ENCODE measurements around the gene FNTB.

FNTB gene

DNA sequence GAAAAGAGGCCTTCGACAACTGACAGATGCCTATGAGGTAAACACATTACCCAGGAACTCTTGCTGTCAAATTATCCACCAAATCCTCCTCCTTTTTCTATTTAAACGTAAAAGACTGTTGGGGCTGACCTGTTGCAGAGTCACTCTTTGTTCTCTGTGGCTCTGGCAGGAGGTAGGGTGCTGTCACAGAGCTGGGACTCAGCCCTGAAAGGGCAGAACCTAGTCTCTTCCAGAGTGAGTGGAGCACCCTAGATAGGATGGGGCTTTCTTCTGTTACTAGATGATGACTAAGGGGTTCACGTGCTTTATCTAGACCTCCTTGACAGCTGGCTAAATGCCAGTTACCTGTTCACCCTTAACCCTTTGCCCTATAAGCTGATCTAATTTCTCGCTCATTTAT lies 25.7 kb downstream of the FNTB start:
- no peak overlapping the region for H3K4me3 ChIP-seq (replicated peaks; ENCODE audit: insufficient read depth, low read length)
- TF ChIP-seq GABPA (IDR thresholded peaks at IDR 0.05; ENCODE audit: low read depth) = no peak
- TF ChIP-seq POLR2AphosphoS5 (IDR thresholded peaks at IDR 0.05; ENCODE audit: low read depth) = no peak
- TF ChIP-seq REST (IDR thresholded peaks at IDR 0.05; ENCODE audit: insufficient replicate concordance, low read depth) = no peak
- no peak for TF ChIP-seq SPI1 (IDR thresholded peaks at IDR 0.05; ENCODE audit: borderline replicate concordance, low read depth)
- TF ChIP-seq, protein P1, sequence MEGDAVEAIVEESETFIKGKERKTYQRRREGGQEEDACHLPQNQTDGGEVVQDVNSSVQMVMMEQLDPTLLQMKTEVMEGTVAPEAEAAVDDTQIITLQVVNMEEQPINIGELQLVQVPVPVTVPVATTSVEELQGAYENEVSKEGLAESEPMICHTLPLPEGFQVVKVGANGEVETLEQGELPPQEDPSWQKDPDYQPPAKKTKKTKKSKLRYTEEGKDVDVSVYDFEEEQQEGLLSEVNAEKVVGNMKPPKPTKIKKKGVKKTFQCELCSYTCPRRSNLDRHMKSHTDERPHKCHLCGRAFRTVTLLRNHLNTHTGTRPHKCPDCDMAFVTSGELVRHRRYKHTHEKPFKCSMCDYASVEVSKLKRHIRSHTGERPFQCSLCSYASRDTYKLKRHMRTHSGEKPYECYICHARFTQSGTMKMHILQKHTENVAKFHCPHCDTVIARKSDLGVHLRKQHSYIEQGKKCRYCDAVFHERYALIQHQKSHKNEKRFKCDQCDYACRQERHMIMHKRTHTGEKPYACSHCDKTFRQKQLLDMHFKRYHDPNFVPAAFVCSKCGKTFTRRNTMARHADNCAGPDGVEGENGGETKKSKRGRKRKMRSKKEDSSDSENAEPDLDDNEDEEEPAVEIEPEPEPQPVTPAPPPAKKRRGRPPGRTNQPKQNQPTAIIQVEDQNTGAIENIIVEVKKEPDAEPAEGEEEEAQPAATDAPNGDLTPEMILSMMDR (IDR thresholded peaks at IDR 0.05; ENCODE audit: insufficient read depth, low read length) = no peak
- H3K27ac ChIP-seq (replicated peaks) = no peak overlapping the region
- H3K27me3 ChIP-seq (ENCODE audit: insufficient read depth, poor library complexity, severe bottlenecking) = no peaks in the 10 kb centered on the region
- no peak for DNase-seq (ENCODE audit: low read depth in 1 of 2, low spot score in 1 of 2)

GRCh38 chr14:65015391-65015790 lies 28.7 kb downstream of the FNTB start:
- no peak for DNase-seq (ENCODE audit: low read depth in 1 of 2, low spot score in 1 of 2)
- H3K27me3 ChIP-seq (ENCODE audit: insufficient read depth, poor library complexity, severe bottlenecking) = no peaks in the 10 kb centered on the region
- H3K4me3 ChIP-seq (replicated peaks; ENCODE audit: insufficient read depth, low read length) = no peak overlapping the region
- H3K27ac ChIP-seq (replicated peaks) = no peak overlapping the region
- TF ChIP-seq REST (IDR thresholded peaks at IDR 0.05; ENCODE audit: insufficient replicate concordance, low read depth) (no peak), POLR2AphosphoS5 (IDR thresholded peaks at IDR 0.05; ENCODE audit: low read depth) (no peak), SPI1 (IDR thresholded peaks at IDR 0.05; ENCODE audit: borderline replicate concordance, low read depth) (no peak), GABPA (IDR thresholded peaks at IDR 0.05; ENCODE audit: low read depth) (no peak)
- TF ChIP-seq, protein P1 (IDR thresholded peaks at IDR 0.05; ENCODE audit: insufficient read depth, low read length) = no peak

DNA sequence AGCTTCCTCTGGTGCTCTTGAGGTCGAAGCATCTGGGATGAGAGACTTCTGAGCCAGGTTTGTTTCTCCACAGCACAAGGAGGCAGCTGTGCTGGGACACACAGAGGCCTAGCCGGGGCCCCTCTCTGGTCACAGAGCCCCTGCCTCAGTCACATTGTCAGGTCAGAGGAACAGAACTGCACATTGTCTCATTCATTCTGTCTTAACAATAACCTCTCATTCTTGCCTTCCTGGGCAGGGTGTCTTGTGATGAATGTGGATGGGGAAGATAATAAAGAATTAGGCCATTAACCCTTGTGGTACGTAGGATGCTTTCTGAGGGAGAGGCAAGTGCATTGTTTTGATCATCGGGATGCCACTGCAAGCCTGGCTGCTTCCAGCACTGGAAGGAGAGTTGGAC lies 29.8 kb downstream of the FNTB start:
- Histone ChIP-seq H3K27me3 (ENCODE audit: insufficient read depth, poor library complexity, severe bottlenecking) (no peaks in the 10 kb centered on the region), H3K27ac (replicated peaks) (no peak overlapping the region), H3K4me3 (replicated peaks; ENCODE audit: insufficient read depth, low read length) (no peak overlapping the region)
- no peak for TF ChIP-seq POLR2AphosphoS5 (IDR thresholded peaks at IDR 0.05; ENCODE audit: low read depth)
- no peak for TF ChIP-seq SPI1 (IDR thresholded peaks at IDR 0.05; ENCODE audit: borderline replicate concordance, low read depth)
- TF ChIP-seq, protein P1 (IDR thresholded peaks at IDR 0.05; ENCODE audit: insufficient read depth, low read length) = no peak
- no peak for TF ChIP-seq GABPA (IDR thresholded peaks at IDR 0.05; ENCODE audit: low read depth)
- no peak for DNase-seq (ENCODE audit: low read depth in 1 of 2, low spot score in 1 of 2)

DNA sequence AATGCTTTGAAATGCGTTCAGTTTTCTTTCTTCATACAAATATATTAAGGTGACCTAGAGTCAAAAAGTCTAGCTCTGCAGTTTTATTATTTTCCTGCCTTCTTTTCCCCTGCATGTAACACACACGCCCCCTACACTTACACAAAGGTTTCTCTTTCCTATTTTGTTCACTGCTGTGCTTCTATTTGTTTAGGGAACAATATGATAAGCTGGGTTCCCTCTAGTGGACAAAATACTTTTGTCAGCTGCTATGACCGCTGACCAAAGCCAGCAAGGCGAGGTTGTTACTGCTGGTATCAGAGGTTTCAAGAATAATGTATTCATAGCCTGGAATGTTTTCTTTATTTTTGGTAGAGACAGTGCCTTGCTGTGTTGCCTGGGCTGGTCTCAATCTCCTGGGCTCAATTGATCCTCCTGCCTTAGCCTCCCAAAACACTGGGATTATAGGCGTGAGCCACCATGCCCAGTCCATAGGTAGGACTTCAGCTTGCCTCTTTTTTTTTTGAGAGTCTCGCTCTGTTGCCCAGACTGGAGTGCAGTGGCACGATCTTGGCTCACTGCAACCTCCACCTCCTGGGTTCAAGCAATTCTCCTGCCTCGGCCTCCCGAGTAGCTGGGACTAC lies 33.4 kb downstream of the FNTB start:
- Histone ChIP-seq H3K4me3 (replicated peaks; ENCODE audit: insufficient read depth, low read length) (no peak overlapping the region), H3K27me3 (ENCODE audit: insufficient read depth, poor library complexity, severe bottlenecking) (no peaks in the 10 kb centered on the region), H3K27ac (replicated peaks) (no peak overlapping the region)
- DNase-seq (ENCODE audit: low read depth in 1 of 2, low spot score in 1 of 2) = peak in 1 of 2 experiments; percentile 45
- TF ChIP-seq POLR2AphosphoS5 (IDR thresholded peaks at IDR 0.05; ENCODE audit: low read depth) = no peak
- TF ChIP-seq SPI1 (IDR thresholded peaks at IDR 0.05; ENCODE audit: borderline replicate concordance, low read depth) = no peak
- TF ChIP-seq, protein P1 (IDR thresholded peaks at IDR 0.05; ENCODE audit: insufficient read depth, low read length) = no peak
- TF ChIP-seq GABPA (IDR thresholded peaks at IDR 0.05; ENCODE audit: low read depth) = no peak
- no peak for TF ChIP-seq REST (IDR thresholded peaks at IDR 0.05; ENCODE audit: insufficient replicate concordance, low read depth)

Measured in HL-60 (cell line).